ENCODE measurements around the gene STARD3. TPM values are rescaled to one million over a fixed set of nuclear protein-coding genes. Genes with fewer than 3 reads are reported as not detected.

STARD3 gene
- total and polyA plus RNA-seq, 9 of the 15 experiments (the other 6 are each of a cell fraction or from before 2014, with no cell fraction given) = 0.63 to 87.0 (median 46.0) TPM

DNA sequence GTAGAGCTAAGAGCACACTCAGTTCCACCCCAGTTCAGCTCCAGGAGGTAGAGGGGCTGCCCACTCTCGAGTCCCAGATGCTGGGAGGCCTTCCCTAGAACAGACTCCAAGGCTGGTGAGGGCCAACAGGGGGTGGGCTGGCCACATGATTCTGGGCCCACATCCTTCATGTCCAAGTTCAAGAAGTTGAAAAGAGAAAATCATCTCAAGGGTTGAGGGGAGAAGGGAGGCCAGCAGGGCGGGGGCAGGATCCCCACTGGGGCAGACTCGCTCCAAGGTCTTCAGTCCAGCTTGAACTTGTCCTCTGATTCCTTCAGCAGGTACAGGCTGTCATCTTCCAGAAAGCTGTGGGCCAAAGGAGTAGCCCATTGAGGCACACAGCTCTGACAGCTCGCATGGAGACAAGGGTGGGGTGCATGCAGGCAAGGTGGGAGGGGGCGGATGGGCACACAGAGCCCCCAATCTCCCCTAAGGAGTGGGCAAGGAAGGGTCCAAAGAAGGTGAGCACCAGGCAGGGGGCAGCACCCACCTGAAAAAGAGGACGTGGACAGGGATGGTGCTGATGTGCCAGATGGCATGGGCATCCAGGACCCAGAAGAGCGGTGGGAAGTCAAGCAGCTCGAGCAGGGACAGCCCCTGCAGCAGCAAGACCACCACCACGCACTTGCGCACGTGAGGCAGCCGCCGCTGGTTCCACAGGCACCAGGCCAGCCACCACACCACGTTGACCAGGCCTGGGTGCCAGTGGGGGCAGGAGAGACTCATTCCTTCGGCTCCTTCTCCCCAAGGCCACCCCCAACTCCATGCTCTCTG lies 35.8 kb downstream of the STARD3 start (continued):
- TF ChIP-seq, protein P1, sequence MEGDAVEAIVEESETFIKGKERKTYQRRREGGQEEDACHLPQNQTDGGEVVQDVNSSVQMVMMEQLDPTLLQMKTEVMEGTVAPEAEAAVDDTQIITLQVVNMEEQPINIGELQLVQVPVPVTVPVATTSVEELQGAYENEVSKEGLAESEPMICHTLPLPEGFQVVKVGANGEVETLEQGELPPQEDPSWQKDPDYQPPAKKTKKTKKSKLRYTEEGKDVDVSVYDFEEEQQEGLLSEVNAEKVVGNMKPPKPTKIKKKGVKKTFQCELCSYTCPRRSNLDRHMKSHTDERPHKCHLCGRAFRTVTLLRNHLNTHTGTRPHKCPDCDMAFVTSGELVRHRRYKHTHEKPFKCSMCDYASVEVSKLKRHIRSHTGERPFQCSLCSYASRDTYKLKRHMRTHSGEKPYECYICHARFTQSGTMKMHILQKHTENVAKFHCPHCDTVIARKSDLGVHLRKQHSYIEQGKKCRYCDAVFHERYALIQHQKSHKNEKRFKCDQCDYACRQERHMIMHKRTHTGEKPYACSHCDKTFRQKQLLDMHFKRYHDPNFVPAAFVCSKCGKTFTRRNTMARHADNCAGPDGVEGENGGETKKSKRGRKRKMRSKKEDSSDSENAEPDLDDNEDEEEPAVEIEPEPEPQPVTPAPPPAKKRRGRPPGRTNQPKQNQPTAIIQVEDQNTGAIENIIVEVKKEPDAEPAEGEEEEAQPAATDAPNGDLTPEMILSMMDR (IDR thresholded peaks at IDR 0.05 in 2 of 3, conservative IDR thresholded peaks at IDR 0.05 in 1 of 3; ENCODE audit: insufficient read depth in 2 of 3, low read depth in 1 of 3, low read length in 3 of 3) = peak in 1 of 3 experiments; percentile 30; a peak in 1 of 6 replicates
- TF ChIP-seq POLR2G (IDR thresholded peaks at IDR 0.05; ENCODE audit: low read depth, low read length) = 0 out of 2 replicates have a peak, but pooled peaks have one; percentile 26

DNA sequence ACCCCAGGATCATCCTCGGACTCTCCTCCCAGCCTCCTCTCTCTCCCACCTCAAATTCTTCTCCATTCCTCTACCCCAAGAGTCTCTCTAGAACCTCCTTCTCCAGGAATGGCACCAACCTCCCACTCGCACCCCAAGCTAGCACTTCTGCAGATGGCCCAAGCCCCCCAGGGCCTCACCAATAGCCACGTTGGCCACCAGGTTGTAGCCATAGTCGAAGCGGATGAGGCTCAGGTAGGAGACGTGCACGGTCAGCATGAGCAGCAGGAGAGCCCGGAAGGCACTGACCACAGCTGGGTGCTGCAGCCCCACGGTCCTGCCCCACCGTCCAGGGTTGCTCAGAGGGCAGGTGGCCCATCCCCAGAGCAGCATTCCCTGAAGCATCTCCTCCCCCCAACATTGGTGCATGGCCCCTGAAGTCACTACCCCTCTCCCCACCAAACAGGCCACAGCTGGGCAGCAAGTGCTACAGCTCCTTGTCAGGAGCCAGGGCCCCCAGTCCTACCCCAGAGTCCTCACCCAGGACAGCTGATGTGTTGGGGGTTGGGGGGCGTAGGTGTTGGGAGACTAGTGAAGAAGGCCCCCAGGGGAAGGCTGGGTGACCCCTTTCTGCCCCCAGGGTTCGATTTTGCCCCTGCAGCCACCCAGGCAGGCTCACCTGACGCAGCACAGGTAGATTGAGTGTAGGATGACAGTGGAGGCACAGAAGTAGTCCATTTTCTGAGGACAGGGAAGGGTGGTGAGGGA lies 36.6 kb downstream of the STARD3 start:
- CTCF ChIA-PET (ENCODE audit: low intra/inter-chr PET ratio) = interaction anchor here (1.0 to 8.3 kb wide), 2 partner anchors 52 to 80 kb away, joined by 3 to 131 read pairs; no protein-coding TSS in a partner anchor
- intact Hi-C loops (cut with micrococcal nuclease) = loop anchor here (5.0 kb wide), 1 partner anchor 79 kb away; no protein-coding TSS in a partner anchor
- Histone ChIP-seq H3K9ac (ENCODE audit: insufficient read depth in 1 of 2, low read depth in 2 of 2, low read length in 2 of 2) (peak overlapping the region in 1 of 2 experiments; percentile 49; a peak in 1 of 4 replicates), H3K36me3 (ENCODE audit: control insufficient read depth, insufficient read depth, low read length) (peaks cover 7% of the 10 kb centered on the region; the same call in 2 of the 3 replicates), H3K79me2 (ENCODE audit: control insufficient read depth, insufficient read depth, low read length) (peaks cover 9% of the 10 kb centered on the region; the same call in 2 of the 3 replicates), H3K27me3 (ENCODE audit: control insufficient read depth in 2 of 2, insufficient read depth in 2 of 2, low read length in 2 of 2) (no peaks in the 10 kb centered on the region), H3K9me1 (ENCODE audit: control insufficient read depth, insufficient read depth, low read length) (no peaks in the 10 kb centered on the region), H3K9me3 (replicated peaks; ENCODE audit: control insufficient read depth, insufficient read depth, low read depth, low read length) (no peaks in the 10 kb centered on the region), H3K27ac (ENCODE audit: extremely low read depth, low read depth, low read length) (no peak overlapping the region), H3K4me2 (ENCODE audit: insufficient read depth, low read length) (no peak overlapping the region), H3K4me3 (no peak overlapping the region), H2AFZ (ENCODE audit: low read depth, low read length) (no peak overlapping the region), H4K20me1 (replicated peaks; ENCODE audit: control insufficient read depth, insufficient read depth, low read length) (no peaks in the 10 kb centered on the region; the same call in 1 of the 2 replicates), H3K4me1 (replicated peaks in 1 of 2; ENCODE audit: control insufficient read depth in 2 of 2, insufficient read depth in 2 of 2, low read length in 2 of 2) (peaks cover 31 to 84% of the 10 kb centered on the region in 2 experiments; a peak in 4 of 5 replicates)
- POLR2A ChIA-PET = interaction anchor here (0.7 to 1.0 kb wide), 2 partner anchors 20 to 40 kb away, joined by 3 to 4 read pairs; no protein-coding TSS in a partner anchor
- no TSS peak for BruUV-seq (replicated peaks)
- DNase-seq (ENCODE audit: extremely low read depth in 1 of 4, low spot score in 3 of 4) = no peak
- TF ChIP-seq MED1 (CRISPR knock-in tag; IDR thresholded peaks at IDR 0.05; ENCODE audit: borderline replicate concordance) (no peak), SRSF1 (IDR thresholded peaks at IDR 0.05; ENCODE audit: low read depth, low read length) (no peak), NFYB (IDR thresholded peaks at IDR 0.05; ENCODE audit: extremely low read depth, insufficient read length) (no peak), ZNF444 (CRISPR knock-in tag; IDR thresholded peaks at IDR 0.05) (no peak), CLOCK (CRISPR knock-in tag; IDR thresholded peaks at IDR 0.05; ENCODE audit: borderline replicate concordance) (no peak), KAT7 (CRISPR knock-in tag; IDR thresholded peaks at IDR 0.05; ENCODE audit: borderline replicate concordance) (no peak), POLR2G (IDR thresholded peaks at IDR 0.05; ENCODE audit: low read depth, low read length) (peak; percentile 34; the same call in 1 of the 2 replicates)
- no peak for ATAC-seq
- no peak for FAIRE-seq
- 54% methylated on average over 13 of the region's 13 CpGs for WGBS (ENCODE audit: insufficient coverage, low coverage, missing lambda C conversion rate)
- in situ Hi-C loops (cut with MboI) = loop anchor here (5.0 kb wide), 1 partner anchor 51 kb away; no protein-coding TSS in a partner anchor
